HCT116 (cell line): ENCODE results near the gene DRGX. TPM values are rescaled to one million over a fixed set of nuclear protein-coding genes. Genes with fewer than 3 reads are reported as not detected.

Source experiments
- ATAC-seq: fragments of 200-7000 bp; cut with Tn5 transposase; 2 replicates; pipeline ENCODE4 v1.9.1; 2020; ENCODE audit warnings: mild to moderate bottlenecking, moderate library complexity
- BruUV-seq: library from RNA; stranded (reverse); fragments of 400-500 nt; replicated peaks from 2 replicates; lab custom pipeline; 2021; lab: Mats Ljungman, UMichigan
- CTCF ChIA-PET: fragments of 300-600 bp; sonication (Branson Sonifier 250); formaldehyde crosslinking; loops from one replicate; lab custom pipeline; 2021; ENCODE audit warnings: antibody characterized with exemption; lab: Charles Lee
- POLR2A ChIA-PET: fragments of 300-600, 350-600 bp; sonication (Branson Sonifier 250); formaldehyde crosslinking; loops from one replicate; lab custom pipeline; 2021; ENCODE audit warnings: antibody characterized with exemption; lab: Charles Lee
- RAD21 ChIA-PET, 2 experiments: fragments of 300-600 bp; sonication (Branson Sonifier 250); formaldehyde crosslinking; loops; one replicate each; lab custom pipeline; 2023; ENCODE audit warnings: low total read pairs in 2 of 2; ENCODE audit not compliant: uncharacterized antibody in 2 of 2, unreplicated experiment in 2 of 2, low non-redundant PET in 1 of 2; lab: Charles Lee
- DNase-seq: peaks from one replicate; pipeline ENCODE4 v3.0.0-alpha.2; 2010; ENCODE audit warnings: low read depth, low spot score
- H2AFZ ChIP-seq: fragments of 200-600 bp; shearing (Covaris generic), sonication (generic); 2 replicates; pipeline ENCODE4 v1.6.1; 2017; ENCODE audit warnings: low read depth, mixed run types, mixed read lengths, antibody characterized with exemption, low read length; ENCODE audit not compliant: poor library complexity, severe bottlenecking
- H3K27ac ChIP-seq: 2 replicates; pipeline ENCODE4 v1.5.1; 2012; ENCODE audit warnings: low read depth, low read length
- H3K27me3 ChIP-seq: fragments of 200-600 bp; sonication (generic); 2 replicates; pipeline ENCODE4 v1.6.1; 2016; ENCODE audit warnings: mixed run types, low read length, mixed read lengths; ENCODE audit not compliant: insufficient read depth
- H3K36me3 ChIP-seq, 2 experiments: fragments of 200-500 bp in 1 of 2; fragments of 200-600 bp in 1 of 2; sonication (Bioruptor generic) in 1 of 2; sonication (generic) in 1 of 2; 2 replicates each; pipeline versions ENCODE4 v1.5.1 to v1.6.1; 2014 to 2016; ENCODE audit warnings: low read length in 2 of 2, inconsistent platforms in 1 of 2, mixed read lengths in 1 of 2, mixed run types in 1 of 2; ENCODE audit not compliant: insufficient read depth in 2 of 2, control insufficient read depth in 1 of 2
- H3K4me1 ChIP-seq, 2 experiments: fragments of 200-600 bp in 1 of 2; sonication (generic) in 1 of 2; 2 replicates each; pipeline versions ENCODE4 v1.5.1 to v1.6.1; 2012 to 2017; ENCODE audit warnings: low read length in 2 of 2, inconsistent platforms in 1 of 2, mild to moderate bottlenecking in 1 of 2, mixed read lengths in 1 of 2, mixed run types in 1 of 2, moderate library complexity in 1 of 2; ENCODE audit not compliant: insufficient read depth in 2 of 2, control insufficient read depth in 1 of 2
- H3K4me2 ChIP-seq: fragments of 200-600 bp; sonication (generic); 2 replicates; pipeline ENCODE4 v1.6.1; 2017; ENCODE audit warnings: mixed run types, low read length, mixed read lengths
- H3K4me3 ChIP-seq, 2 experiments: fragments of 200-600 bp in 1 of 2; sonication (generic) in 1 of 2; replicated peaks in 1 of 2; 2 replicates each; pipeline ENCODE4 v1.5.1; 2011 to 2016; ENCODE audit warnings: low read length in 2 of 2, control low read depth in 1 of 2, low read depth in 1 of 2, mild to moderate bottlenecking in 1 of 2, mixed read lengths in 1 of 2, mixed run types in 1 of 2
- H3K79me2 ChIP-seq: fragments of 200-600 bp; sonication (generic); 2 replicates; pipeline ENCODE4 v1.6.1; 2017; ENCODE audit warnings: mild to moderate bottlenecking, mixed run types, low read length, moderate library complexity, mixed read lengths; ENCODE audit not compliant: insufficient read depth
- H3K9ac ChIP-seq: fragments of 200-600 bp; sonication (generic); 2 replicates; pipeline ENCODE4 v1.6.1; 2016; ENCODE audit warnings: low read length, mixed read lengths
- H3K9me2 ChIP-seq: fragments of 200-600 bp; sonication (generic), shearing (Covaris generic); 2 replicates; pipeline ENCODE4 v1.6.1; 2017; ENCODE audit warnings: mixed run types, mild to moderate bottlenecking, moderate library complexity; ENCODE audit not compliant: insufficient read depth
- H3K9me3 ChIP-seq, 2 experiments: fragments of 200-500 bp in 1 of 2; fragments of 200-600 bp in 1 of 2; sonication (Bioruptor generic) in 1 of 2; sonication (generic) in 1 of 2; 2 replicates each; pipeline ENCODE4 v1.6.1; 2014 to 2017; ENCODE audit warnings: low read length in 2 of 2, mixed read lengths in 2 of 2, inconsistent platforms in 1 of 2, low read depth in 1 of 2, mild to moderate bottlenecking in 1 of 2, mixed run types in 1 of 2, moderate library complexity in 1 of 2; ENCODE audit not compliant: control insufficient read depth in 1 of 2, insufficient read depth in 1 of 2
- H4K20me1 ChIP-seq: fragments of 200-600 bp; sonication (generic), shearing (Covaris generic); 2 replicates; pipeline ENCODE4 v1.6.1; 2017; ENCODE audit warnings: mixed run types, mild to moderate bottlenecking, moderate library complexity; ENCODE audit not compliant: insufficient read depth
- ATF3 ChIP-seq: IDR thresholded peaks from 2 replicates; pipeline ENCODE4 v1.6.1; 2012
- CBX3 ChIP-seq: IDR thresholded peaks from 2 replicates; pipeline ENCODE4 v1.6.1; 2012; ENCODE audit warnings: low read depth
- CEBPB ChIP-seq: IDR thresholded peaks from 2 replicates; pipeline ENCODE4 v1.6.1; 2012; ENCODE audit warnings: low read depth
- CTCF ChIP-seq, 3 experiments: fragments of 200-600 bp in 1 of 3; sonication (generic) in 1 of 3; IDR thresholded peaks in 2 of 3; conservative IDR thresholded peaks in 1 of 3; 2 replicates each; pipeline ENCODE4 v1.5.1; 2012 to 2017; ENCODE audit warnings: low read depth in 2 of 3, low read length in 2 of 3, antibody characterized with exemption in 1 of 3, borderline replicate concordance in 1 of 3, control low read depth in 1 of 3, mild to moderate bottlenecking in 1 of 3, mixed read lengths in 1 of 3, mixed run types in 1 of 3, moderate library complexity in 1 of 3; ENCODE audit not compliant: insufficient read depth in 1 of 3
- EGR1 ChIP-seq: IDR thresholded peaks from 2 replicates; pipeline ENCODE4 v1.6.1; 2012; ENCODE audit warnings: low read depth
- ELF1 ChIP-seq: IDR thresholded peaks from 2 replicates; pipeline ENCODE4 v1.6.1; 2012; ENCODE audit warnings: low read depth, borderline replicate concordance
- EZH2phosphoT487 ChIP-seq: fragments of 200-600 bp; IDR thresholded peaks from 2 replicates; pipeline ENCODE4 v1.6.1; 2018; ENCODE audit warnings: antibody characterized with exemption, borderline replicate concordance
- FOSL1 ChIP-seq: IDR thresholded peaks from 2 replicates; pipeline ENCODE4 v1.6.1; 2012; ENCODE audit warnings: low read depth
- JUND ChIP-seq: IDR thresholded peaks from 2 replicates; pipeline ENCODE4 v1.6.1; 2012
- MAX ChIP-seq: IDR thresholded peaks from 2 replicates; pipeline ENCODE4 v1.6.1; 2012
- POLR2A ChIP-seq: IDR thresholded peaks from 2 replicates; pipeline ENCODE4 v1.7.0; 2011; ENCODE audit warnings: borderline replicate concordance; ENCODE audit not compliant: insufficient read depth, insufficient read length; ENCODE audit errors: extremely low read depth
- POLR2AphosphoS5 ChIP-seq: IDR thresholded peaks from 2 replicates; pipeline ENCODE4 v1.6.1; 2011; ENCODE audit warnings: mild to moderate bottlenecking, low read depth, low read length, moderate library complexity
- RAD21 ChIP-seq: IDR thresholded peaks from 2 replicates; pipeline ENCODE4 v1.6.1; 2012; ENCODE audit warnings: low read depth, mild to moderate bottlenecking
- REST ChIP-seq: IDR thresholded peaks from 2 replicates; pipeline ENCODE4 v1.6.1; 2012; ENCODE audit warnings: low read depth
- SIN3A ChIP-seq: IDR thresholded peaks from 2 replicates; pipeline ENCODE4 v1.6.1; 2012; ENCODE audit warnings: low read depth
- SP1 ChIP-seq: IDR thresholded peaks from 2 replicates; pipeline ENCODE4 v1.6.1; 2012; ENCODE audit warnings: low read depth
- SRF ChIP-seq: IDR thresholded peaks from 2 replicates; pipeline ENCODE4 v1.6.1; 2012; ENCODE audit warnings: low read depth
- TCF7L2 ChIP-seq: IDR thresholded peaks from 2 replicates; pipeline ENCODE4 v1.7.0; 2011; ENCODE audit warnings: borderline replicate concordance, inconsistent platforms; ENCODE audit not compliant: insufficient read depth, insufficient read length; ENCODE audit errors: extremely low read depth
- YY1 ChIP-seq: IDR thresholded peaks from 2 replicates; pipeline ENCODE4 v1.6.1; 2011; ENCODE audit warnings: low read length, low read depth, moderate library complexity, mild to moderate bottlenecking; ENCODE audit not compliant: insufficient replicate concordance; ENCODE audit errors: extremely low read depth
- ZFX ChIP-seq: fragments of 450-650 bp; IDR thresholded peaks from 2 replicates; pipeline ENCODE4 v1.6.1; 2017
- ZNF274 ChIP-seq: fragments of 200-500 bp; sonication (Bioruptor generic); IDR thresholded peaks from 2 replicates; pipeline ENCODE4 v1.6.1; 2014; ENCODE audit warnings: mild to moderate bottlenecking, low read depth, low read length, inconsistent platforms
- intact Hi-C: fragments of 100-400 bp; cut with micrococcal nuclease; formaldehyde crosslinking; loops from 2 replicates; pipeline ENCODE4 v1.10.0; 2022
- total RNA-seq: library from RNA; stranded (reverse); gene quantifications from one replicate; pipeline ENCODE4 v1.2.1, GENCODE V29; 2021; ENCODE audit not compliant: unreplicated experiment

The DRGX gene
- total RNA-seq, 1 experiment from 2014 or later, result not detected

GRCh38 chr10:49407552-49408137 lies 11.8 kb upstream of the DRGX start:
- ATAC-seq (peak; percentile 93), DNase-seq (peak; percentile 57)
- BruUV-seq, result no TSS peak
- H4K20me1 ChIP-seq, result no peaks in the 10 kb centered on the region
- no peaks in the 10 kb centered on the region for H3K9me3 ChIP-seq
- H3K4me3 ChIP-seq, result no peak overlapping the region
- no peaks in the 10 kb centered on the region for H3K9me2 ChIP-seq
- intact Hi-C loops, result loop anchor here (1.0 kb wide), 2 partner anchors 105 to 112 kb away; no protein-coding TSS in a partner anchor
- H3K79me2 ChIP-seq, result no peaks in the 10 kb centered on the region
- H3K4me1 ChIP-seq, result no peaks in the 10 kb centered on the region
- H3K27me3 ChIP-seq, result peaks cover 36% of the 10 kb centered on the region
- H3K36me3 ChIP-seq, result no peaks in the 10 kb centered on the region
- ChIA-PET CTCF (interaction anchor here (0.6 to 6.8 kb wide), 36 partner anchors 8 to 816 kb away, joined by 3 to 123 read pairs (median 4); partner anchors contain the start of gene ERCC6), POLR2A (no interaction called here), RAD21 (interaction anchor here (1.3 to 1.8 kb wide), 3 partner anchors 104 to 111 kb away, joined by 6 to 14 read pairs (median 10); no protein-coding TSS in a partner anchor)
- H3K4me2 ChIP-seq, result no peak overlapping the region
- H3K9ac ChIP-seq, result no peak overlapping the region
- no peak overlapping the region for H2AFZ ChIP-seq
- no peak overlapping the region for H3K27ac ChIP-seq
- no peak for TF ChIP-seq JUND
- no peak for TF ChIP-seq FOSL1
- no peak for TF ChIP-seq ATF3
- TF ChIP-seq ZNF274, result no peak
- peak; percentile 88 for TF ChIP-seq RAD21
- no peak for TF ChIP-seq YY1
- TF ChIP-seq SRF, result no peak
- TF ChIP-seq ZFX, result no peak
- no peak for TF ChIP-seq CEBPB
- TF ChIP-seq POLR2A, result no peak
- no peak for TF ChIP-seq ELF1
- no peak for TF ChIP-seq MAX
- no peak for TF ChIP-seq SP1
- TF ChIP-seq EZH2phosphoT487, result no peak
- TF ChIP-seq SIN3A, result no peak
- TF ChIP-seq POLR2AphosphoS5, result no peak
- TF ChIP-seq TCF7L2, result peak; percentile 12
- TF ChIP-seq REST, result no peak
- no peak for TF ChIP-seq CBX3
- TF ChIP-seq CTCF (IDR thresholded peaks at IDR 0.05 in 2 of 3, conservative IDR thresholded peaks at IDR 0.05 in 1 of 3; ENCODE audit: borderline replicate concordance in 1 of 3, insufficient read depth in 1 of 3, low read depth in 2 of 3, low read length in 2 of 3), result peak; percentile 85 to 96 (median 94)
- TF ChIP-seq EGR1, result no peak
